Embryonic facial prominence (tissue), 1 donor: Measurements from ENCODE around the gene GOSR2.

Experiments used
- DNase-seq: peaks from one replicate; pipeline ENCODE4 v3.0.0-alpha.2; 2016; ENCODE audit errors: extremely low spot score

GOSR2 gene

DNA sequence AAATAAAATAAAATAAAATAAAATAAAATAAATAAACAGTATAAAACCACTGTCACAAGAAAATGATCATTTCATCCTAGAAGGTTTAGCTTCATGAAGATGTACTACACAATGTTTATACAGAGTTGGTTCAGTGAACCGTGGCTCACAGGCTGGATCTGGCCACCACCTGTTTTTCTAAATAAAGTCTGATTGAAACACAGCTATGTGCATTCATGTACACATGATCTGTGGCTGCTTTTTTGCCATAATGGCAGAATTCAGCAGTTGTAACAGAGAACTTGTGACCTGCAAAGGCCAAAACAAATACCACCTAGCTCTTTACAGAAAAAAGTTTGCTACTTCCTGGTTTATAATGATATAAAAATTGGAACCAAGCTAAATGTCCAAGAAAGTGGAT is 68.7 kb downstream of the GOSR2 start:
- DNase-seq: no peak
